Testis (tissue), 3 donors: ENCODE results near the gene TARM1. TPM values are rescaled to one million over a fixed set of nuclear protein-coding genes. Genes with fewer than 3 reads are reported as not detected.

Experiments
- DNase-seq: peaks from one replicate; pipeline ENCODE4 v3.0.0-alpha.2; 2019
- H3K27ac ChIP-seq, 2 donors: fragments of 200-600 bp; sonication (generic); one replicate each; pipeline ENCODE4 v1.5.1; 2019
- H3K27me3 ChIP-seq: fragments of 200-600 bp; sonication (generic); one replicate; pipeline ENCODE4 v1.5.1; 2019
- H3K36me3 ChIP-seq: fragments of 200-600 bp; sonication (generic); one replicate; pipeline ENCODE4 v1.5.1; 2017; ENCODE audit warnings: low read depth; ENCODE audit errors: missing control alignments
- H3K4me1 ChIP-seq: fragments of 200-600 bp; sonication (generic); one replicate; pipeline ENCODE4 v1.5.1; 2019
- H3K4me3 ChIP-seq, 2 donors: fragments of 200-600 bp; sonication (generic); one replicate each; pipeline ENCODE4 v1.5.1; 2017 to 2019
- H3K9me3 ChIP-seq: fragments of 200-600 bp; sonication (generic); one replicate; pipeline ENCODE4 v1.5.1; 2017
- CTCF ChIP-seq, 3 experiments: fragments of 450-650 bp in 2 of 3; fragments of 200-600 bp in 1 of 3; sonication (generic) in 1 of 3; IDR thresholded peaks; one replicate each; pipeline ENCODE4 v1.5.1; 2016 to 2019; ENCODE audit warnings: antibody characterized with exemption in 3 of 3, mild to moderate bottlenecking in 2 of 3, moderate library complexity in 1 of 3
- POLR2A ChIP-seq: fragments of 450-650 bp; IDR thresholded peaks from one replicate; pipeline ENCODE4 v1.6.1; 2017; ENCODE audit warnings: antibody characterized with exemption, mild to moderate bottlenecking, moderate library complexity
- WGBS, 2 donors: methylation state at CpG; one replicate each; pipeline ENCODE4 v1.1.5; 2018; 5-methylcytosine and 5-hydroxymethylcytosine counted together
- intact Hi-C: fragments of 100-400 bp; cut with DNase I; formaldehyde crosslinking; loops from one replicate; pipeline ENCODE4 v1.15.1; 2023; ENCODE audit warnings: low total_unique reads
- polyA plus RNA-seq: library from polyadenylated mRNA; stranded (reverse); fragments of 350-450 nt; fragmentation: Illumina TruSeq; extraction: RNeasy Lipid Tissue Mini Kit (QIAGEN cat#74804); gene quantifications from one replicate; pipeline ENCODE4 v1.2.3, GENCODE V29; 2014; ENCODE audit warnings: low read depth, low replicate concordance; ENCODE audit not compliant: insufficient read depth
- total RNA-seq, 2 donors: library from RNA; depleted of rRNA; stranded (reverse); fragments of >200 nt; gene quantifications; one replicate each; pipeline ENCODE4 v1.2.3, GENCODE V29; 2016

The TARM1 gene
- total and polyA plus RNA-seq, 3 donors from 2014 or later: 0.37 TPM; not detected in 2

- WGBS, 2 donors: 31 to 37% methylated on average over 9 of the region's 9 CpGs
- intact Hi-C loops: no loop called here
- peak; percentile 80 for DNase-seq
- Histone ChIP-seq H3K27ac (no peak overlapping the region), H3K9me3 (no peaks in the 10 kb centered on the region), H3K4me1 (no peaks in the 10 kb centered on the region), H3K36me3 (no peaks in the 10 kb centered on the region), H3K27me3 (no peaks in the 10 kb centered on the region), H3K4me3 (no peak overlapping the region)
- TF ChIP-seq POLR2A (no peak), CTCF (IDR thresholded peaks at IDR 0.05) (peak in 2 of 3 experiments; percentile 41 to 60)
These were observed 51.2 kb downstream of the TARM1 start for GRCh38 chr19:54029930-54030490.

GRCh38 chr19:54029301-54029700 is 51.9 kb downstream of the TARM1 start:
- intact Hi-C loops: no loop called here
- Histone ChIP-seq H3K27ac (no peak overlapping the region), H3K27me3 (no peaks in the 10 kb centered on the region), H3K4me3 (no peak overlapping the region), H3K9me3 (no peaks in the 10 kb centered on the region), H3K36me3 (no peaks in the 10 kb centered on the region), H3K4me1 (no peaks in the 10 kb centered on the region)
- TF ChIP-seq CTCF (IDR thresholded peaks at IDR 0.05) (no peak), POLR2A (no peak)
- 69 to 75% methylated on average over 3 of the region's 3 CpGs for WGBS, 2 donors
- no peak for DNase-seq

GRCh38 chr19:54026656-54027055 is 54.5 kb downstream of the TARM1 start:
- H3K27me3 ChIP-seq: no peaks in the 10 kb centered on the region
- intact Hi-C loops: no loop called here
- H3K27ac ChIP-seq: no peak overlapping the region
- H3K9me3 ChIP-seq: no peaks in the 10 kb centered on the region
- WGBS, 2 donors: 77 to 97% methylated on average over 4 to 7 of the region's 7 CpGs
- no peak for TF ChIP-seq CTCF (IDR thresholded peaks at IDR 0.05)
- no peak for TF ChIP-seq POLR2A
- H3K4me1 ChIP-seq: no peaks in the 10 kb centered on the region
- no peaks in the 10 kb centered on the region for H3K36me3 ChIP-seq
- no peak overlapping the region for H3K4me3 ChIP-seq
- no peak for DNase-seq

GRCh38 chr19:54024660-54025059 is 56.5 kb downstream of the TARM1 start:
- H3K4me1 ChIP-seq: no peaks in the 10 kb centered on the region
- intact Hi-C loops: no loop called here
- H3K36me3 ChIP-seq: no peaks in the 10 kb centered on the region
- TF ChIP-seq CTCF (IDR thresholded peaks at IDR 0.05): no peak
- TF ChIP-seq POLR2A: no peak
- DNase-seq: no peak
- H3K9me3 ChIP-seq: no peaks in the 10 kb centered on the region
- 52 to 68% methylated on average over 6 to 9 of the region's 9 CpGs for WGBS, 2 donors
- H3K27me3 ChIP-seq: no peaks in the 10 kb centered on the region
- no peak overlapping the region for H3K27ac ChIP-seq
- H3K4me3 ChIP-seq: no peak overlapping the region

GRCh38 chr19:54023191-54023590 is 58.0 kb downstream of the TARM1 start:
- no peak overlapping the region for H3K27ac ChIP-seq
- intact Hi-C loops: no loop called here
- H3K27me3 ChIP-seq: no peaks in the 10 kb centered on the region
- no peaks in the 10 kb centered on the region for H3K36me3 ChIP-seq
- H3K4me3 ChIP-seq: no peak overlapping the region
- no peak for TF ChIP-seq CTCF (IDR thresholded peaks at IDR 0.05)
- no peak for TF ChIP-seq POLR2A
- DNase-seq: no peak
- H3K9me3 ChIP-seq: no peaks in the 10 kb centered on the region
- H3K4me1 ChIP-seq: no peaks in the 10 kb centered on the region
- WGBS, 2 donors: 34 to 43% methylated on average over 3 of the region's 3 CpGs
